NCI-H2029 (cell line): ENCODE measurements around the gene KPNB1.

Experiments used
- DNase-seq: peaks from one replicate; lab custom pipeline; 2025; lab: John Stamatoyannopoulos, UW

KPNB1 gene

GRCh38 chr17:47649153-47649971, at the start of gene KPNB1:
TSS of gene KPNB1 (plus strand) at chr17:47649919. CDS start at chr17:47650245, 326 bp downstream.
- DNase-seq, result peak; percentile 97

GRCh38 chr17:47603830-47604597, 45.7 kb upstream of the KPNB1 start:
- DNase-seq, result no peak

GRCh38 chr17:47604598-47604927, 45.2 kb upstream of the KPNB1 start:
- no peak for DNase-seq

- no peak for DNase-seq
Observed at GRCh38 chr17:47605011-47605410, 44.7 kb upstream of the KPNB1 start.

GRCh38 chr17:47607481-47607880, 42.2 kb upstream of the KPNB1 start:
- DNase-seq, result no peak

GRCh38 chr17:47611372-47612350, 38.1 kb upstream of the KPNB1 start:
- DNase-seq, result no peak

GRCh38 chr17:47615766-47616424, 33.8 kb upstream of the KPNB1 start:
- DNase-seq, result no peak

GRCh38 chr17:47618410-47618809, 31.3 kb upstream of the KPNB1 start:
- DNase-seq, result no peak

- DNase-seq, result no peak
Observed at GRCh38 chr17:47620503-47621245, 29.0 kb upstream of the KPNB1 start.

GRCh38 chr17:47621293-47622179, 28.2 kb upstream of the KPNB1 start:
- no peak for DNase-seq

- no peak for DNase-seq
Observed at GRCh38 chr17:47622180-47622549, 27.6 kb upstream of the KPNB1 start.

- DNase-seq, result no peak
Observed at GRCh38 chr17:47624727-47625068, 25.0 kb upstream of the KPNB1 start.

- no peak for DNase-seq
Observed at GRCh38 chr17:47628014-47628566, 21.6 kb upstream of the KPNB1 start.

- DNase-seq, result no peak
Observed at GRCh38 chr17:47629826-47630225, 19.9 kb upstream of the KPNB1 start.

GRCh38 chr17:47630614-47631013, 19.1 kb upstream of the KPNB1 start:
- no peak for DNase-seq

GRCh38 chr17:47632991-47633390, 16.7 kb upstream of the KPNB1 start:
- no peak for DNase-seq

GRCh38 chr17:47633996-47634395, 15.7 kb upstream of the KPNB1 start:
- no peak for DNase-seq

GRCh38 chr17:47634870-47635269, 14.8 kb upstream of the KPNB1 start:
- no peak for DNase-seq

GRCh38 chr17:47635734-47636133, 14.0 kb upstream of the KPNB1 start:
- no peak for DNase-seq
